Mesothelial cell of epicardium (in vitro differentiated cells): ENCODE data around the gene NPAS2. TPM values are rescaled to one million over a fixed set of nuclear protein-coding genes. Genes with fewer than 3 reads are reported as not detected.
A peak's percentile ranks its signal among the peaks of the same experiment; 100 is the strongest.

Source experiments
- DNase-seq, 2 experiments: peaks; one replicate each; pipeline ENCODE4 v3.0.0; 2021; ENCODE audit warnings: low spot score in 2 of 2; ENCODE audit not compliant: unreplicated experiment in 2 of 2
- H3K27ac Mint-ChIP-seq: 2 replicates; pipeline ENCODE4 v1.8.0; 2021; ENCODE audit warnings: mixed read lengths
- H3K27me3 Mint-ChIP-seq: 2 replicates; pipeline ENCODE4 v1.8.0; 2021; ENCODE audit warnings: low read depth, mixed read lengths
- H3K36me3 Mint-ChIP-seq: 2 replicates; pipeline ENCODE4 v1.8.0; 2021; ENCODE audit warnings: mixed read lengths
- H3K4me1 Mint-ChIP-seq: 2 replicates; pipeline ENCODE4 v1.8.0; 2021; ENCODE audit warnings: mixed read lengths
- H3K4me3 Mint-ChIP-seq: 2 replicates; pipeline ENCODE4 v1.8.0; 2021; ENCODE audit warnings: mild to moderate bottlenecking, moderate library complexity, mixed read lengths
- H3K9me3 Mint-ChIP-seq: 2 replicates; pipeline ENCODE4 v1.8.0; 2021; ENCODE audit warnings: mixed read lengths
- CTCF ChIP-seq: fragments of 200-600 bp; sonication (generic); IDR thresholded peaks from one replicate; pipeline ENCODE4 v1.5.0; 2021; ENCODE audit warnings: antibody characterized with exemption; ENCODE audit not compliant: unreplicated experiment
- total RNA-seq: library from RNA; stranded (reverse); gene quantifications from 3 replicates; pipeline ENCODE4 v1.2.1, GENCODE V29; 2021

Gene NPAS2
- total RNA-seq, 1 donor from 2014 or later: 5.4 TPM

GRCh38 chr2:100898035-100898665 is 78.2 kb downstream of the NPAS2 start:
- no peak overlapping the region for H3K27ac Mint-ChIP-seq
- H3K27me3 Mint-ChIP-seq: peaks cover 14% of the 10 kb centered on the region
- H3K9me3 Mint-ChIP-seq: peaks cover 15% of the 10 kb centered on the region
- H3K4me3 Mint-ChIP-seq: no peak overlapping the region
- H3K36me3 Mint-ChIP-seq: no peaks in the 10 kb centered on the region
- H3K4me1 Mint-ChIP-seq: peaks cover 8% of the 10 kb centered on the region
- TF ChIP-seq CTCF: no peak
- no peak for DNase-seq

GRCh38 chr2:100900156-100900795 is 80.3 kb downstream of the NPAS2 start:
- Mint-ChIP-seq H3K27me3 (peaks cover 14% of the 10 kb centered on the region), H3K27ac (no peak overlapping the region), H3K36me3 (no peaks in the 10 kb centered on the region), H3K9me3 (peaks cover 15% of the 10 kb centered on the region), H3K4me1 (peaks cover 17% of the 10 kb centered on the region), H3K4me3 (no peak overlapping the region)
- TF ChIP-seq CTCF: no peak
- DNase-seq: no peak

DNA sequence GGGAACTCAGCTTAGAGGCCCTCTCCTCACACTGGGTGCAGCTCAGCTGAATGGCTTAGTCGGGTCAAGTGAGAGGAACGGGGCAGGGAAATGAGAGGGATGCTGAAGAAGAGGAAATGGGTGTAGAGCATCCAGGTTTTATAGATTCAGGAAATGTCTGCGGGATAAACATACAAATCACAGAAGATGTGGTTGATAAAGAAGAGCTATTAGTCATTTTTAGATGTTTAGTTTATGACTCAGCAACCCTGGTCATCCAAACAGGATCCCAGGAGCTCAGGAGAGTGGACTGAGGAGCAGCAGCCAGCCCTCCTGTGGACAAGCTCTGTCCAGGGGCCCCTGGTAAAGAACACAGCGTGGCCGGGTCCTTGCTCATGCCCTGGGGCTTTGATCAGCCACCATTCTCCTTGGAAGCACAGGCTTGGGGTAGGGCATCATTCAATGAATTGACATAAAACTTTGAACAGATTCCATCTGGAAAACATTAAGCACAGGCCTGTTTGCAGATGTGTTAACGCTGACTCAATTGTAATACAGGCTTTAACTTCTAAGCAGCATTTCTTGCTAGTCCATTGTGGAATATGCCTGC is 83.0 kb downstream of the NPAS2 start:
- Mint-ChIP-seq H3K4me1 (peaks cover 17% of the 10 kb centered on the region), H3K4me3 (no peak overlapping the region), H3K27ac (peak overlapping the region; percentile 36), H3K27me3 (peaks cover 10% of the 10 kb centered on the region), H3K36me3 (no peaks in the 10 kb centered on the region), H3K9me3 (peaks cover 15% of the 10 kb centered on the region)
- TF ChIP-seq CTCF: no peak
- no peak for DNase-seq

GRCh38 chr2:100903534-100904258 is 83.8 kb downstream of the NPAS2 start:
- Mint-ChIP-seq H3K4me1 (peaks cover 17% of the 10 kb centered on the region), H3K27ac (peak overlapping the region; percentile 60), H3K4me3 (no peak overlapping the region), H3K9me3 (peaks cover 15% of the 10 kb centered on the region), H3K27me3 (peaks cover 12% of the 10 kb centered on the region), H3K36me3 (no peaks in the 10 kb centered on the region)
- no peak for DNase-seq
- no peak for TF ChIP-seq CTCF

DNA sequence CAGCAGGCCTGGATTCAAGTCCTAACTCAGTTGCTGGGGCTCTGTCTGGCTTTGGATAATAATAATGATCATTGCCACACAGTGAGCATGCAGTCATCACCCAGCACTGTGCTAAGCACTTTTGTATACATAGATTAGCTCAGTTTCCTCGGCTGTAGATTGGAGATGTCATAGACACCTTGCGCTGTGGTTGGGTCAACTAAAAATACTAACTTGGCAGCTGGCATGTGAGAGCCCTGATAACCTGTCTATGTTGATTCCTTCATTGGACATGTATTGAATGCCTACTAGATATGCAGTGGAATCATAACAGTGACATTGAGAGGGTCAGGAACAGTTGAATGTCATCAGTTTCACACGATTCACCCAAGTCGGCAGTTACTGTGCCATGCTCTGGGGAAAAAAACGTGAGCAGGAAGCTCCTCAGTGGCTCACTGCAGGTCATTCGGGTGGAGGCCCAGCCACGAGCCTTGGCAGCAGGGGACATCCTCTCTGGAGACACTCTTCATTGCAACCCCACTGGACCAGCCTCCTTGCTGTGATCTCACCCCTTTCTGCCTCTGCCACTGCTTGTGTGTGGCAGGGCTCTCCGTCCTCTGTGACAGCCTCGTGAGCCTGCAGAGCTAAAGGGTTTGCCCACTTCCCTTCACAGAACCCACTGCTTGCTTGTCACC is 85.3 kb downstream of the NPAS2 start:
- Mint-ChIP-seq H3K4me1 (peaks cover 17% of the 10 kb centered on the region), H3K27me3 (peaks cover 16% of the 10 kb centered on the region), H3K36me3 (no peaks in the 10 kb centered on the region), H3K27ac (no peak overlapping the region), H3K9me3 (peaks cover 7% of the 10 kb centered on the region), H3K4me3 (no peak overlapping the region)
- no peak for DNase-seq
- TF ChIP-seq CTCF: no peak
